HUES64 (cell line): ENCODE measurements around the gene CDKN3.

Source experiments
- H3K27ac ChIP-seq: 2 replicates; pipeline ENCODE4 v1.7.0; 2013; ENCODE audit warnings: low read depth, low read length, inconsistent platforms
- H3K27me3 ChIP-seq: 2 replicates; pipeline ENCODE4 v1.6.1; 2013; ENCODE audit warnings: mild to moderate bottlenecking, low read length; ENCODE audit not compliant: insufficient read depth
- H3K36me3 ChIP-seq: 2 replicates; pipeline ENCODE4 v1.6.1; 2013; ENCODE audit warnings: mild to moderate bottlenecking, low read length; ENCODE audit not compliant: insufficient read depth
- H3K4me1 ChIP-seq: 2 replicates; pipeline ENCODE4 v1.6.1; 2013; ENCODE audit warnings: mild to moderate bottlenecking, low read length, moderate library complexity; ENCODE audit not compliant: insufficient read depth
- H3K4me3 ChIP-seq: 2 replicates; pipeline ENCODE4 v1.5.1; 2013; ENCODE audit warnings: mild to moderate bottlenecking, low read length, moderate library complexity
- H3K9ac ChIP-seq: 2 replicates; pipeline ENCODE4 v1.6.1; 2013; ENCODE audit warnings: mild to moderate bottlenecking, low read depth, low read length
- H3K9me3 ChIP-seq: 2 replicates; pipeline ENCODE4 v1.6.1; 2013; ENCODE audit warnings: low read depth, low read length; ENCODE audit not compliant: insufficient read depth
- WGBS: fragments of 150-250, 120-280 bp; methylation state at CpG from one replicate; pipeline ENCODE4 v1.1.7; 2013; ENCODE audit warnings: missing lambda C conversion rate; 5-methylcytosine and 5-hydroxymethylcytosine counted together

The CDKN3 gene

GRCh38 chr14:54355698-54356097 lies 41.1 kb upstream of the CDKN3 start:
- no peak overlapping the region for H3K27ac ChIP-seq
- H3K27me3 ChIP-seq = peaks cover 2% of the 10 kb centered on the region; the same call in 1 of the 2 replicates
- H3K4me3 ChIP-seq = no peak overlapping the region
- 100% methylated on average over 1 of the region's 2 CpGs for WGBS
- peaks cover 23% of the 10 kb centered on the region for H3K9me3 ChIP-seq
- no peaks in the 10 kb centered on the region for H3K36me3 ChIP-seq
- no peak overlapping the region for H3K9ac ChIP-seq
- peaks cover 5% of the 10 kb centered on the region; the same call in 1 of the 2 replicates for H3K4me1 ChIP-seq

DNA sequence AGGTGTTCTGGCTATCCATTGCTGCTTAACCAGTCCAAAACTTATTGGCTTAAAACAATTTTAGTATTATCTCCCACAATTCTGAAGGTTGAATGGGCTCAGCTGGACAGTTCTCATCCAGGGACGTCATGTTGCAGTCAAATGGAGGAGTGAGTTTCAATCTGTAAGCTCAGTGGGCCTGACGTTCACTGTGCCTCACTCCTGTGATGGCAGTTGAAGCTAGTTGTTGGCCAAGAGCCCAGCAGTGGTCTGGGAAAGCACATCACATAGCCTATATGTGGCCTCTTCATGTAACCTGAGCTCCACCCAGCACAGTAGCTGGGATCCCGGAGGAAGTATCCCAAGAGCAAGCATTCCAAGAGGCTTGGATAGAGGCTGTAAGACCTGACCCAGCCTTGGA lies 40.6 kb upstream of the CDKN3 start:
- Histone ChIP-seq H3K27me3 (peaks cover 6% of the 10 kb centered on the region; the same call in 1 of the 2 replicates), H3K4me1 (peaks cover 10% of the 10 kb centered on the region), H3K36me3 (no peaks in the 10 kb centered on the region), H3K9ac (no peak overlapping the region), H3K27ac (no peak overlapping the region), H3K4me3 (no peak overlapping the region), H3K9me3 (peaks cover 23% of the 10 kb centered on the region)
- WGBS = 87% methylated on average over 3 of the region's 3 CpGs

GRCh38 chr14:54360667-54361066 lies 36.1 kb upstream of the CDKN3 start:
- peaks cover 9% of the 10 kb centered on the region; the same call in 1 of the 2 replicates for H3K27me3 ChIP-seq
- H3K27ac ChIP-seq = peak overlapping the region; percentile 78
- no peaks in the 10 kb centered on the region for H3K9me3 ChIP-seq
- H3K9ac ChIP-seq = no peak overlapping the region
- no peaks in the 10 kb centered on the region for H3K36me3 ChIP-seq
- H3K4me3 ChIP-seq = no peak overlapping the region
- WGBS = 88% methylated on average over 1 of the region's 1 CpG
- H3K4me1 ChIP-seq = peaks cover 44% of the 10 kb centered on the region

- Histone ChIP-seq H3K36me3 (no peaks in the 10 kb centered on the region), H3K9me3 (no peaks in the 10 kb centered on the region), H3K4me3 (peak overlapping the region; percentile 12; the same call in 1 of the 2 replicates), H3K4me1 (peaks cover 50% of the 10 kb centered on the region), H3K27ac (peak overlapping the region; percentile 85), H3K27me3 (peaks cover 9% of the 10 kb centered on the region; the same call in 1 of the 2 replicates), H3K9ac (peak overlapping the region; percentile 13; the same call in 1 of the 2 replicates)
- 10% methylated on average over 4 of the region's 5 CpGs for WGBS
Measured at GRCh38 chr14:54362089-54362504, 34.7 kb upstream of the CDKN3 start.

GRCh38 chr14:54362759-54363437 lies 33.9 kb upstream of the CDKN3 start:
- H3K9me3 ChIP-seq = no peaks in the 10 kb centered on the region
- WGBS = 40% methylated on average over 5 of the region's 5 CpGs
- H3K36me3 ChIP-seq = no peaks in the 10 kb centered on the region
- peaks cover 55% of the 10 kb centered on the region for H3K4me1 ChIP-seq
- H3K27me3 ChIP-seq = peaks cover 9% of the 10 kb centered on the region; the same call in 1 of the 2 replicates
- no peak overlapping the region for H3K4me3 ChIP-seq
- H3K9ac ChIP-seq = peak overlapping the region; percentile 13; the same call in 1 of the 2 replicates
- peak overlapping the region; percentile 85 for H3K27ac ChIP-seq

GRCh38 chr14:54364555-54365415 lies 32.0 kb upstream of the CDKN3 start:
- Histone ChIP-seq H3K9me3 (no peaks in the 10 kb centered on the region), H3K27me3 (peaks cover 9% of the 10 kb centered on the region; the same call in 1 of the 2 replicates), H3K4me3 (no peak overlapping the region), H3K9ac (no peak overlapping the region), H3K36me3 (no peaks in the 10 kb centered on the region), H3K27ac (no peak overlapping the region), H3K4me1 (peaks cover 55% of the 10 kb centered on the region)
- 78% methylated on average over 9 of the region's 9 CpGs for WGBS

GRCh38 chr14:54366736-54367735 lies 29.8 kb upstream of the CDKN3 start:
- Histone ChIP-seq H3K27ac (peak overlapping the region; percentile 66; the same call in 1 of the 2 replicates), H3K9ac (no peak overlapping the region), H3K4me3 (no peak overlapping the region), H3K9me3 (no peaks in the 10 kb centered on the region), H3K36me3 (no peaks in the 10 kb centered on the region), H3K4me1 (peaks cover 48% of the 10 kb centered on the region), H3K27me3 (peaks cover 3% of the 10 kb centered on the region; the same call in 1 of the 2 replicates)
- WGBS = 54% methylated on average over 8 of the region's 9 CpGs

DNA sequence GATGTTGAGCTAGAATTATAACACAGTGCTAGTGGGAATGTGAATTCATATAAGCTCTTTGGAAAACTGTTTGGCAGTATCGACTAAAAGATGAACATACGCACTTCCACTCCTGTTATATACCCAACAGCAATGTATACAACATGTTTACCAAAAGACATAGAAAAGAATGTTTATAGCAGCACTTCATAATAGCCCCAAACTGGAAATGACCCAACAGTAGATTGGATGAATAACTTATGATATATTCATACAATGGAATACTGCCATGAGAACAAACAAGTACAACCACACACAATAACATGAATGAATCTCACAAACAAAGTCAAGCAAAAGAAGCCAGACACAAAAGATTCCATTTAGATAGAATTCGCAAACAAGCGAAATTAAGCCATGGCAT lies 28.5 kb upstream of the CDKN3 start:
- Histone ChIP-seq H3K27me3 (peaks cover 3% of the 10 kb centered on the region; the same call in 1 of the 2 replicates), H3K9me3 (no peaks in the 10 kb centered on the region), H3K4me1 (peaks cover 37% of the 10 kb centered on the region), H3K36me3 (no peaks in the 10 kb centered on the region), H3K9ac (no peak overlapping the region), H3K4me3 (no peak overlapping the region), H3K27ac (no peak overlapping the region)
- WGBS = 98% methylated on average over 2 of the region's 4 CpGs

DNA sequence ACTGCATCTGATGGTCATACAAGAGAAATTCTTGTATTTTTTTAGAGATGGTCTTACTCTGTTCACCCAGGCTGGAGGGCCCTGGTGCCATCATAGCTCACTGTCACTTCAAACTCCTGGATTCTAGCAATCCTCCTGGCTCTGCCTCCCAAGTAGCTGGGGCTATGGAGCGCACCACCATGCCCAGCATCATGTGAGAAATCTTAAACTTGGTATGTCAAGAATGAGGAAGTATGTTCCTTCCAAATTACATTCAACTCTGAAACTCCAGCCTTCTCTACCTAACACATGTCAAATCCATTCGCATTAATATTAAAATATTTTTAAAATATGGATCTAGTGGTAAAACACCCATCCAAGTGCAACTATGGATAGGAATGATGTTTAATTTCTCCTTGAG lies 27.5 kb upstream of the CDKN3 start:
- Histone ChIP-seq H3K9ac (no peak overlapping the region), H3K27ac (no peak overlapping the region), H3K4me1 (peaks cover 31% of the 10 kb centered on the region), H3K9me3 (no peaks in the 10 kb centered on the region), H3K4me3 (no peak overlapping the region), H3K27me3 (no peaks in the 10 kb centered on the region), H3K36me3 (no peaks in the 10 kb centered on the region)
- WGBS = no CpG with 5 or more reads among the region's 2 CpGs

DNA sequence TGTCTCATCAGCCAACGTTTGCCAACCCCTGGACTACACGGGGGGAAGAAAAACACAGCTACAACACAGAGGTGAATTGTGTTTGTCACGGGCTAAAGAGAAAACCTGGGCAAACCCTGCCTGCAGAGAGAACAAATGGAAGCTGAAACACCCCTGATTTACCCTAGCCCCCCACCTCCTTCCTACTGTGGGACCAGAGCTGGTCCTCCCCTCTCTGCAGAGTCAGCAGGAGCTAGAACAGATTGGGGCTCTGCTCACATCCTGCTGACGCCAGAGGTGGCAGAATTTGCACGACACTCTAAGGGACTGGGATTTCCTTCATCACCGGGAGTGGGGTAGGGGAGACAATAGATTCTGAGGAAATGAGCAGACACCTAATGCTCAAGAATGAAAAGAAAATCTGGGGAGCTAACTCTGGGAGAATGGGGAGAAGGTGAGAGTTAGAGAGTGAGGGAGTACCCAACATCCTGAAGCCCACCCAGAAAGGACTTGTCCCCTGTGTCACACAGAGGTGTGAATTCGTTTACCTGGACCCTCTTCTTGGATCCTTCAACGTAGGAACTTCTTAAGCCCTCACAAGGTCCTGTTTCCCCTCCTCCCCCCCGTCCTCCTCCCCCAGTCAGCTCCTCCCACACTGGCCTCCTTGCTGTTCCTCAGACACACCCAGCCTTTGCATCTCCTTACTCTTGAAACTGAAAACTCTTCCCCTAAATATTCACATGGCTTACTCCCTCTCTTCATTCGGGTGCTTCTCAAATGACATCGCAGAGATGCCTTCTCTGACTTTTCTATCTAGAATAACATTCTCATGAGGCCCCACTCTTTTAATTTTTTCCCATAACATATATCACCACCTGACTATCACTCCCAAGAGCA lies 26.2 kb upstream of the CDKN3 start:
- peak overlapping the region; percentile 32; the same call in 1 of the 2 replicates for H3K27ac ChIP-seq
- H3K4me1 ChIP-seq = peaks cover 25% of the 10 kb centered on the region
- H3K4me3 ChIP-seq = no peak overlapping the region
- WGBS = 58% methylated on average over 11 of the region's 11 CpGs
- no peaks in the 10 kb centered on the region for H3K9me3 ChIP-seq
- no peaks in the 10 kb centered on the region for H3K36me3 ChIP-seq
- no peak overlapping the region for H3K9ac ChIP-seq
- no peaks in the 10 kb centered on the region for H3K27me3 ChIP-seq
